Measurements from ENCODE around the gene CLEC5A. TPM values are rescaled to one million over a fixed set of nuclear protein-coding genes. Genes with fewer than 3 reads are reported as not detected.

Gene CLEC5A
- total and polyA plus RNA-seq, 2 experiments from 2014 or later = not detected

DNA sequence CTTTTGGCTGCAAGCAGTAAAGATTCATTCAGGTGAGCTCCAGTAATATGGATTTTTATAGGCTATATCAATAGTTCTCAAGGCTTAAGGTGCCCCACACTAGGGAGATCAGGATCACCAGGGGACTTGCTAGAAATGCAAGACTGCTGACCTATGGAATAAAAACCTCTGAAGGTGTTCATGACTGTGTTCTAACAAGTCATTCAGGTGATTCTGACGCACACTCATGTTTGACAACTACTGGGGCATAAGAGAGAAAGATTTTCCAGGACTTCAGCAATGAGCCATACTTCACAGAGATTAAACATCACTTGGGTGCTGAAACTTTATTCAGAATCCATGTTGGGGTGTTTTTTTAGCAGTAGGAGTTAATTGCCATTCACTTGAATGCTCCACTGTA, 31.6 kb upstream of the CLEC5A start:
- H3K79me2 ChIP-seq (ENCODE audit: insufficient read depth) = no peaks in the 10 kb centered on the region
- H3K27ac ChIP-seq = no peak overlapping the region
- H3K4me1 ChIP-seq (ENCODE audit: insufficient read depth) = no peaks in the 10 kb centered on the region
- no peak overlapping the region for H3K4me3 ChIP-seq
- no peaks in the 10 kb centered on the region for H3F3A ChIP-seq (ENCODE audit: insufficient read depth)
- in situ Hi-C loops (cut with MboI) = no loop called here
- no peaks in the 10 kb centered on the region for H3K36me3 ChIP-seq (ENCODE audit: low read depth)
- H3K27me3 ChIP-seq (replicated peaks; ENCODE audit: insufficient read depth) = no peaks in the 10 kb centered on the region
- H3K9me3 ChIP-seq (ENCODE audit: low read depth) = no peaks in the 10 kb centered on the region
- no peak for DNase-seq
- no peak overlapping the region for H2AFZ ChIP-seq
- no peak overlapping the region for H3K9ac ChIP-seq
- TF ChIP-seq EZH2phosphoT487 (IDR thresholded peaks at IDR 0.05; ENCODE audit: insufficient read depth, low read depth) (no peak), EZH2 (IDR thresholded peaks at IDR 0.05; ENCODE audit: insufficient read depth, poor library complexity, severe bottlenecking) (no peak)
- no peaks in the 10 kb centered on the region for H3K9me2 ChIP-seq (ENCODE audit: insufficient read depth)
- WGBS, 2 experiments (ENCODE audit: low coverage in 1 of 2, low lambda C conversion rate in 2 of 2, missing lambda C conversion rate in 2 of 2) = 46 to 56% methylated on average over 1 of the region's 1 CpG
- no peak overlapping the region for H3K4me2 ChIP-seq (ENCODE audit: unreplicated experiment)
- no peaks in the 10 kb centered on the region for H4K20me1 ChIP-seq (ENCODE audit: insufficient read depth)

DNA sequence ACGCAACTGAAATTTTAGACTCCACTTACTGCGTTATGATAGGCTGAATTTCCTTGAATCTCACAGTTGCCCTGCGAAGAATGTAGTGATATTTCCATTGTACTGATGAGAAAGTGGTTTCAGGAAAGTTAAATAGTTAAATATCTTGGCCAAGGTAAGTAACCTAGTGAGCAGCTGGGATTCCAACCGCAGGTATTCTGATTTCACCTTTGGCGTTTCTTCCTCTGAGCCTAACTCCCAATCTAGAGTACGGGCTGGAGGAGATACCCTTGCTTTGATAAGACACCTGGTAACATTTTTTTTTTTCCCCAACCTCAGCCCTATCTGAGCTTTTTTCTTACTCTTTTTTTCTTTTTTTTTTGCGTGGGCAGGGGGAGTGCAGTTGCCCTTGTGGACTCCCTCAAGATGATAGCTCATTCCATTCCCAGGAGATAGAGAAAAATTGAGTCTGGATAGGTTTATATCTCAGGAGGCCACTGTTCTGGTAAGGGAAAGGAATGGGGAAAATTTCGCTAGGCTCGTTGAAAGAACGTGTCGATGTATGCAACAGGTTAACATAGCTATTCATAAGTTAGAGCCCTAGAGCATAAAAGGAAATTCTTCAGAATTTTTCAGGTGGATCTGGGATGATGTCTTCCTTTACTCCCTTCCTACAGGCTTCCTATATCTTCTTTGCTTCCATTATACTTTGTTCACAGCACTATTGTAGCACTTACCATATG, 29.9 kb upstream of the CLEC5A start:
- Histone ChIP-seq H3K4me1 (ENCODE audit: insufficient read depth) (no peaks in the 10 kb centered on the region), H3K9me2 (ENCODE audit: insufficient read depth) (no peaks in the 10 kb centered on the region), H3K4me3 (no peak overlapping the region), H3K9me3 (ENCODE audit: low read depth) (no peaks in the 10 kb centered on the region), H3K79me2 (ENCODE audit: insufficient read depth) (no peaks in the 10 kb centered on the region), H3K27me3 (replicated peaks; ENCODE audit: insufficient read depth) (no peaks in the 10 kb centered on the region), H3F3A (ENCODE audit: insufficient read depth) (no peaks in the 10 kb centered on the region), H3K9ac (no peak overlapping the region), H3K4me2 (ENCODE audit: unreplicated experiment) (peak overlapping the region; percentile 83), H3K27ac (no peak overlapping the region), H3K36me3 (ENCODE audit: low read depth) (no peaks in the 10 kb centered on the region), H2AFZ (peak overlapping the region; percentile 83), H4K20me1 (ENCODE audit: insufficient read depth) (no peaks in the 10 kb centered on the region)
- DNase-seq = no peak
- in situ Hi-C loops (cut with MboI) = no loop called here
- 30 to 40% methylated on average over 11 of the region's 11 CpGs for WGBS, 2 experiments (ENCODE audit: low coverage in 1 of 2, low lambda C conversion rate in 2 of 2, missing lambda C conversion rate in 2 of 2)
- TF ChIP-seq EZH2phosphoT487 (IDR thresholded peaks at IDR 0.05; ENCODE audit: insufficient read depth, low read depth) (no peak), EZH2 (IDR thresholded peaks at IDR 0.05; ENCODE audit: insufficient read depth, poor library complexity, severe bottlenecking) (no peak)

DNA sequence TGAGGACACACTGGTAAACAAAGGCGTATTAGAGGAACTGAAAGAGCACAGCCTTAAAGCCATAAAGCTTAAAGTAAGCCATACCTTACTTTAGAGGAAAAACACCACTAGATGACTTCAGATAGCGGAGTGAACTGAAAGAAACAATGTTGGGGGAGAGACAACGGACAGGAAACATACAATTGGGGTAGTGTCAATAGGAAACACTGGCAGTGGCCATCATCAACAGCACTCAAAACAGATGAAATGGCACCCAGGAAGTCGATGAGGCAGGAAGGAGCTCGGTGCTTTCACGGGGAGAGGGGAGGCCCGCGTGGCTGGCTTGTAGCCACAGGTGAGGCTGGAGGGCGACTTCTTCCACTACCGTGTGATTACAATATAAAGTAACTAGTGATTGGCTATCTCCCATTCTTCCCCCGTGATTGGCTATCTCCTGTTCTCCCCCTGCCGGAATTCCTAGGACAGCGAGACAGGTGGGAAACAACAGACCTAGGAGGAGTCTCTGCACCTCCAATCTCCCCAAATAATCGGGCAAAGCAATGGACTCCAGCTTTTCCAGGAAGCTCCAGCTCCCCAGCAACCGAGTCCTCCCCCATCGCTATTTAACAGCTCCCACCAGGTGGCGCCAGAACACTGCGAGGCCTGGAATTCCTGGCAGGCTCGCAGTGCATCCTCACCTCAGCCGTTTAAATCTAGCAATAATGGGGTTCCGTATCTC, 29.2 kb upstream of the CLEC5A start:
- Histone ChIP-seq H3K4me1 (ENCODE audit: insufficient read depth) (no peaks in the 10 kb centered on the region), H3K27me3 (replicated peaks; ENCODE audit: insufficient read depth) (no peaks in the 10 kb centered on the region), H3K4me3 (peak overlapping the region; percentile 53), H4K20me1 (ENCODE audit: insufficient read depth) (no peaks in the 10 kb centered on the region), H3K9me2 (ENCODE audit: insufficient read depth) (no peaks in the 10 kb centered on the region), H3K4me2 (ENCODE audit: unreplicated experiment) (peak overlapping the region; percentile 83), H3K79me2 (ENCODE audit: insufficient read depth) (no peaks in the 10 kb centered on the region), H2AFZ (peak overlapping the region; percentile 83), H3K36me3 (ENCODE audit: low read depth) (no peaks in the 10 kb centered on the region), H3K9ac (no peak overlapping the region), H3K9me3 (ENCODE audit: low read depth) (no peaks in the 10 kb centered on the region), H3K27ac (no peak overlapping the region), H3F3A (ENCODE audit: insufficient read depth) (no peaks in the 10 kb centered on the region)
- in situ Hi-C loops (cut with MboI) = no loop called here
- TF ChIP-seq EZH2phosphoT487 (IDR thresholded peaks at IDR 0.05; ENCODE audit: insufficient read depth, low read depth) (no peak), EZH2 (IDR thresholded peaks at IDR 0.05; ENCODE audit: insufficient read depth, poor library complexity, severe bottlenecking) (no peak)
- DNase-seq = peak; percentile 80
- WGBS, 2 experiments (ENCODE audit: low coverage in 1 of 2, low lambda C conversion rate in 2 of 2, missing lambda C conversion rate in 2 of 2) = 8 to 14% methylated on average over 21 of the region's 21 CpGs

DNA sequence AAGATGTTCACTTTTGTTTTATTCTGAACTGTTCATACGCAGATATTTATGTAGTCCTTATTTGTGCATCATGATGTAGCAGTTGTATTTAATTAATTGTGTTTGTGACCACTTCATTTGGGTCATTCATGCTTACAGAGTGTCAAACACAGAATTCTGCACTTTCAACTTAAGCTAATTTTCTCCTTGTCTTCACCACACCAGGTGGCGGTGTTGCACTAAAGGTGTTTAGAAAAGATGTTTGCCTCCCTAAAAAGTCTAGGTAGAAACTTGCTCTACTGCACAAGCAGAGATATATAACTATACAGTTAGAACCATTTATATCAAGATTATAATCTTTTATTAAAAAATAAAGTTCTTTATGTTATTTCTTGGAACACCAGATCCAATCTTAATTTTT, 28.1 kb upstream of the CLEC5A start:
- no peak overlapping the region for H3K27ac ChIP-seq

More for the DNA sequence above, 28.1 kb upstream of the CLEC5A start:
- H3K9me2 ChIP-seq (ENCODE audit: insufficient read depth) = no peaks in the 10 kb centered on the region
- no peaks in the 10 kb centered on the region for H3K9me3 ChIP-seq (ENCODE audit: low read depth)
- no peaks in the 10 kb centered on the region for H4K20me1 ChIP-seq (ENCODE audit: insufficient read depth)
- no peaks in the 10 kb centered on the region for H3K27me3 ChIP-seq (replicated peaks; ENCODE audit: insufficient read depth)
- DNase-seq = peak; percentile 28
- H3K4me1 ChIP-seq (ENCODE audit: insufficient read depth) = no peaks in the 10 kb centered on the region
- H3F3A ChIP-seq (ENCODE audit: insufficient read depth) = no peaks in the 10 kb centered on the region
- H3K4me2 ChIP-seq (ENCODE audit: unreplicated experiment) = no peak overlapping the region
- in situ Hi-C loops (cut with MboI) = no loop called here
- WGBS, 2 experiments (ENCODE audit: low coverage in 1 of 2, low lambda C conversion rate in 2 of 2, missing lambda C conversion rate in 2 of 2) = 52 to 68% methylated on average over 2 of the region's 2 CpGs
- H3K79me2 ChIP-seq (ENCODE audit: insufficient read depth) = no peaks in the 10 kb centered on the region
- no peak overlapping the region for H3K9ac ChIP-seq
- no peaks in the 10 kb centered on the region for H3K36me3 ChIP-seq (ENCODE audit: low read depth)
- H2AFZ ChIP-seq = no peak overlapping the region
- no peak overlapping the region for H3K4me3 ChIP-seq
- TF ChIP-seq EZH2 (IDR thresholded peaks at IDR 0.05; ENCODE audit: insufficient read depth, poor library complexity, severe bottlenecking) (no peak), EZH2phosphoT487 (IDR thresholded peaks at IDR 0.05; ENCODE audit: insufficient read depth, low read depth) (no peak)
